ENCODE measurements around the gene OXER1.

GRCh38 chr2:42812899-42813479, 49.1 kb upstream of the OXER1 start:
- peak; percentile 29 to 52 (median 43) for TF ChIP-seq CTCF (IDR thresholded peaks at IDR 0.05)
- no peak for TF ChIP-seq POLR2A (IDR thresholded peaks at IDR 0.05)
